GM12874 (cell line): ENCODE data around the gene RTN4RL1.

Source experiments
- CTCF ChIP-seq: IDR thresholded peaks from 2 replicates; pipeline ENCODE4 v1.5.1; 2011; ENCODE audit warnings: low read depth, mild to moderate bottlenecking, control low read depth, low read length, moderate library complexity; ENCODE audit not compliant: insufficient read depth

The RTN4RL1 gene

GRCh38 chr17:2004435-2004952 is 20.6 kb downstream of the RTN4RL1 start:
- no peak for TF ChIP-seq CTCF

- no peak for TF ChIP-seq CTCF
These were observed 21.6 kb downstream of the RTN4RL1 start for GRCh38 chr17:2003525-2003924.

GRCh38 chr17:2002767-2003329 is 22.3 kb downstream of the RTN4RL1 start:
- no peak for TF ChIP-seq CTCF

GRCh38 chr17:1999557-2000251 is 25.4 kb downstream of the RTN4RL1 start:
- TF ChIP-seq CTCF: no peak

- TF ChIP-seq CTCF: no peak
These were observed 27.0 kb downstream of the RTN4RL1 start for GRCh38 chr17:1997927-1998742.

DNA sequence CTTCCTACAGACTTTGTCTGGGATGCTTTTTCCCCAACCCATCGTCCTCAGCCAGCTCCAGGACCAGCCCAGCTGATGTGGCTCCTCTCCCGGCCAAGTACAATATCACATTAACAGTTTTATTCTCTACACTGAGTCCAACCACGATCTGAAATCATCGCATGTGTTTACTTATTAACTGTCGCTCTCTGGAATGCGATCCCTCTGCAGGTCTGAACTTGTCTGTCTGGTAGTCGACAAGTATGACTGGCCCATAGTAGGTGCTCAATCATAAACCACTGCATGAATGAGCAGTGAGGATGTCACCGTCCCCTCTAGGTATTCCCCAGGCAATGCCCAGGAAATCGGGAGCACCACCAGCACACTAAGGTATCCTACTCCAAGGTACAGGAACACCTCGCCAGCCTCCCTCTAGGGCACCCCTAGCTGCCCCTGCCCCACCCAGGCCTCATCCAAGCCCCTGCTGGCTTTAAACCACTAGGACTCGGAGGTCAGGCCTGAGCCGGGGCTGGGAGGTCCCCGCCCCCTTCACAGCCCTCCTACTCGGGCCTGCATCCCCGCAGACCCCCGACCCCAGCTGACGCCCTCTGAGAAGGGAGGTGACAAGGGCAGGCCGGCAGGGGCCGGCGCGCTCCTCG is 27.7 kb downstream of the RTN4RL1 start:
- TF ChIP-seq CTCF: no peak

- no peak for TF ChIP-seq CTCF
These were observed 28.3 kb downstream of the RTN4RL1 start for GRCh38 chr17:1996800-1997288.
